Upper lobe of left lung (tissue), 4 donors: Measurements from ENCODE around the gene EHD3.

ENCODE experiments used
- EP300 ChIP-seq, 4 donors: sonication (generic); formaldehyde crosslinking; IDR thresholded peaks; one replicate each; pipeline ENCODE4 v1.5.1; 2017; ENCODE audit warnings: antibody characterized with exemption in 4 of 4, control low read depth in 2 of 4
- POLR2A ChIP-seq, 4 donors: fragments of 450-650 bp; IDR thresholded peaks; one replicate each; pipeline ENCODE4 v1.5.1; 2016 to 2017; ENCODE audit warnings: antibody characterized with exemption in 4 of 4, mild to moderate bottlenecking in 2 of 4
- TF ChIP-seq, protein P1 (sequence below), 6 experiments: fragments of 450-650 bp in 4 of 6; fragments of 200-600 bp in 2 of 6; sonication (generic) in 2 of 6; IDR thresholded peaks; one replicate each; pipeline ENCODE4 v1.5.1; 2016 to 2019; ENCODE audit warnings: antibody characterized with exemption in 6 of 6

DNA sequence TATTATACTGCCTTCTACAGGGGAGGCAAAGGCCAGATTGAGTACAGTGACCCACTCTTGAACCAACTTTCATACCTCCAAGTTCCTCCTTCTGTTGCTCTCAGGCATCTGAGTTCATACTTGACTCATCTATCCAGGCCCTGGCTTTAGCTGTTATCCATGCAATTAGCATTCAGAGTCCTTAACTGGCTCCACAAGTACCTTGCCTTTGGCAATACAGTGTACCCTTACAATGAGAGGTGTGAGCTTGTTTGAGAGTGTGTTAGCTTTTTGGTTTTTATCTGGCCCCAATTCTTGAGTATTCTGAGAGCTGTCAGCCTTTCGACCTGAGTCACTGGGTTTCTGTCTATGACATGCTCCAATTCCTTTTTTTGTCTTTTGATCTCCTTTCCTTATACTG, 60.2 kb downstream of the EHD3 start:
- TF ChIP-seq, protein P1, sequence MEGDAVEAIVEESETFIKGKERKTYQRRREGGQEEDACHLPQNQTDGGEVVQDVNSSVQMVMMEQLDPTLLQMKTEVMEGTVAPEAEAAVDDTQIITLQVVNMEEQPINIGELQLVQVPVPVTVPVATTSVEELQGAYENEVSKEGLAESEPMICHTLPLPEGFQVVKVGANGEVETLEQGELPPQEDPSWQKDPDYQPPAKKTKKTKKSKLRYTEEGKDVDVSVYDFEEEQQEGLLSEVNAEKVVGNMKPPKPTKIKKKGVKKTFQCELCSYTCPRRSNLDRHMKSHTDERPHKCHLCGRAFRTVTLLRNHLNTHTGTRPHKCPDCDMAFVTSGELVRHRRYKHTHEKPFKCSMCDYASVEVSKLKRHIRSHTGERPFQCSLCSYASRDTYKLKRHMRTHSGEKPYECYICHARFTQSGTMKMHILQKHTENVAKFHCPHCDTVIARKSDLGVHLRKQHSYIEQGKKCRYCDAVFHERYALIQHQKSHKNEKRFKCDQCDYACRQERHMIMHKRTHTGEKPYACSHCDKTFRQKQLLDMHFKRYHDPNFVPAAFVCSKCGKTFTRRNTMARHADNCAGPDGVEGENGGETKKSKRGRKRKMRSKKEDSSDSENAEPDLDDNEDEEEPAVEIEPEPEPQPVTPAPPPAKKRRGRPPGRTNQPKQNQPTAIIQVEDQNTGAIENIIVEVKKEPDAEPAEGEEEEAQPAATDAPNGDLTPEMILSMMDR (IDR thresholded peaks at IDR 0.05), result no peak
- TF ChIP-seq EP300 (IDR thresholded peaks at IDR 0.05) (no peak), POLR2A (IDR thresholded peaks at IDR 0.05) (no peak)
